K562 (cell line): ENCODE results near the gene TOM1L2. TPM values are rescaled to one million over a fixed set of nuclear protein-coding genes. Genes with fewer than 3 reads are reported as not detected.

Experiments
- ATAC-seq: fragments of 200-7000 bp; cut with Tn5 transposase; 3 replicates; pipeline ENCODE4 v1.9.1; 2020; ENCODE audit warnings: moderate library complexity
- BruUV-seq: library from RNA; stranded (reverse); fragments of 400-500 nt; replicated peaks from 2 replicates; lab custom pipeline; 2021; lab: Mats Ljungman, UMichigan
- CTCF ChIA-PET: fragments of 300-600 bp; formaldehyde crosslinking; extraction: SDS; loops from one replicate; lab custom pipeline; 2021; ENCODE audit warnings: low intra/inter-chr PET ratio; lab: Yijun Ruan, JAX
- POLR2A ChIA-PET: fragments of 300-600, 350-650 bp; sonication (Branson Sonifier 250); formaldehyde crosslinking; extraction: SDS; loops from one replicate; lab custom pipeline; 2021; ENCODE audit warnings: antibody characterized with exemption, inconsistent platforms; lab: Yijun Ruan, JAX
- DNase-seq, 4 experiments: peaks; one replicate each; pipeline versions ENCODE4 v3.0.0 to v3.0.0-alpha.2; 2011 to 2018; ENCODE audit warnings: low spot score in 3 of 4, mixed read lengths in 3 of 4; ENCODE audit errors: extremely low read depth in 1 of 4
- FAIRE-seq: peaks from 2 replicates; lab custom pipeline; 2011; peaks lifted over from hg19 to GRCh38; lab: Jason Lieb, UNC
- H2AFZ ChIP-seq: 2 replicates; pipeline ENCODE4 v1.6.0; 2011; ENCODE audit warnings: low read depth, low read length, control low read depth, inconsistent platforms
- H3K27ac ChIP-seq: fragments of 200-600 bp; 3 replicates; pipeline ENCODE4 v1.8.0; 2011; ENCODE audit warnings: low read depth, mild to moderate bottlenecking, control low read depth, inconsistent platforms, low read length, moderate library complexity, mixed read lengths; ENCODE audit errors: extremely low read depth
- H3K27me3 ChIP-seq, 2 experiments: fragments of 300-600 bp in 1 of 2; 2 replicates in 1 of 2; 3 replicates in 1 of 2; pipeline versions ENCODE4 v1.6.0 to v1.8.0; 2011; ENCODE audit warnings: inconsistent platforms in 2 of 2, low read length in 2 of 2, mild to moderate bottlenecking in 1 of 2, mixed read lengths in 1 of 2, moderate library complexity in 1 of 2; ENCODE audit not compliant: control insufficient read depth in 2 of 2, insufficient read depth in 2 of 2
- H3K36me3 ChIP-seq: fragments of 300-600 bp; 3 replicates; pipeline ENCODE4 v1.8.0; 2011; ENCODE audit warnings: mild to moderate bottlenecking, low read length, inconsistent platforms; ENCODE audit not compliant: control insufficient read depth, insufficient read depth
- H3K4me1 ChIP-seq, 2 experiments: fragments of 200-600 bp in 1 of 2; replicated peaks in 1 of 2; 2 replicates in 1 of 2; 3 replicates in 1 of 2; pipeline versions ENCODE4 v1.5.1 to v1.8.0; 2011; ENCODE audit warnings: inconsistent platforms in 2 of 2, low read length in 2 of 2, mild to moderate bottlenecking in 1 of 2, mixed read lengths in 1 of 2, moderate library complexity in 1 of 2; ENCODE audit not compliant: control insufficient read depth in 2 of 2, insufficient read depth in 2 of 2
- H3K4me2 ChIP-seq: 2 replicates; pipeline ENCODE4 v1.6.1; 2011; ENCODE audit warnings: low read length, control low read depth, inconsistent platforms, mixed read lengths; ENCODE audit not compliant: insufficient read depth
- H3K4me3 ChIP-seq: fragments of 200-600 bp; sonication (generic), shearing (Covaris generic); 2 replicates; pipeline ENCODE4 v1.5.1; 2016; ENCODE audit warnings: control low read depth, inconsistent platforms
- H3K79me2 ChIP-seq: fragments of 200-600 bp; 3 replicates; pipeline ENCODE4 v1.8.0; 2011; ENCODE audit warnings: low read length, inconsistent platforms; ENCODE audit not compliant: control insufficient read depth, insufficient read depth
- H3K9ac ChIP-seq, 2 experiments: 2 replicates each; pipeline versions ENCODE4 v1.6.0 to v1.6.1; 2011; ENCODE audit warnings: low read depth in 2 of 2, low read length in 2 of 2, control low read depth in 1 of 2, inconsistent platforms in 1 of 2, mild to moderate bottlenecking in 1 of 2, mixed read lengths in 1 of 2; ENCODE audit not compliant: insufficient read depth in 1 of 2
- H3K9me1 ChIP-seq: one replicate; pipeline ENCODE4 v1.6.0; 2011; ENCODE audit warnings: inconsistent platforms, mild to moderate bottlenecking, low read length, moderate library complexity; ENCODE audit not compliant: control insufficient read depth, insufficient read depth
- H3K9me3 ChIP-seq: replicated peaks from 2 replicates; pipeline ENCODE4 v1.5.1; 2011; ENCODE audit warnings: low read depth, low read length, inconsistent platforms; ENCODE audit not compliant: control insufficient read depth, insufficient read depth
- H4K20me1 ChIP-seq: replicated peaks from 2 replicates; pipeline ENCODE4 v1.6.1; 2011; ENCODE audit warnings: low read length, inconsistent platforms, mixed read lengths; ENCODE audit not compliant: control insufficient read depth, insufficient read depth
- CTBP1 ChIP-seq: fragments of 450-650 bp; IDR thresholded peaks from 2 replicates; pipeline ENCODE4 v1.6.1; 2016; ENCODE audit warnings: borderline replicate concordance
- CXXC5 ChIP-seq: fragments of 250-450 bp; sonication (Bioruptor Pico); IDR thresholded peaks from 2 replicates; pipeline ENCODE4 v1.8.0; 2022; ENCODE audit warnings: inconsistent platforms, mild to moderate bottlenecking, moderate library complexity
- FOXK2 ChIP-seq, 2 experiments: fragments of 450-650 bp; IDR thresholded peaks in 1 of 2; conservative IDR thresholded peaks in 1 of 2; 2 replicates each; pipeline ENCODE4 v1.6.1; 2016; ENCODE audit warnings: low read depth in 2 of 2, mild to moderate bottlenecking in 1 of 2
- GTF2F1 ChIP-seq: IDR thresholded peaks from 2 replicates; pipeline ENCODE4 v1.6.1; 2011; ENCODE audit warnings: low read depth, low read length, improper control_type of control experiment
- KDM4B ChIP-seq, 2 experiments: fragments of 450-650 bp in 1 of 2; sonication (generic) in 1 of 2; IDR thresholded peaks; 2 replicates each; pipeline ENCODE4 v1.6.1; 2016 to 2017; ENCODE audit warnings: borderline replicate concordance in 2 of 2, antibody characterized with exemption in 1 of 2, low read depth in 1 of 2, mild to moderate bottlenecking in 1 of 2
- MCM3 ChIP-seq: fragments of 450-650 bp; IDR thresholded peaks from 2 replicates; pipeline ENCODE4 v1.6.1; 2016
- NCOA4 ChIP-seq: fragments of 450-650 bp; IDR thresholded peaks from 2 replicates; pipeline ENCODE4 v1.6.1; 2018; ENCODE audit warnings: mild to moderate bottlenecking; ENCODE audit not compliant: partially characterized antibody
- NCOA6 ChIP-seq: fragments of 450-650 bp; IDR thresholded peaks from 2 replicates; pipeline ENCODE4 v1.6.1; 2017; ENCODE audit warnings: mild to moderate bottlenecking
- NFIC ChIP-seq: fragments of 450-650 bp; IDR thresholded peaks from 2 replicates; pipeline ENCODE4 v1.6.1; 2017; ENCODE audit warnings: mild to moderate bottlenecking, inconsistent platforms
- RFX1 ChIP-seq: fragments of 450-650 bp; IDR thresholded peaks from 2 replicates; pipeline ENCODE4 v1.6.1; 2016; ENCODE audit warnings: mild to moderate bottlenecking, moderate library complexity
- ZSCAN29 ChIP-seq: fragments of 450-650 bp; IDR thresholded peaks from 2 replicates; pipeline ENCODE4 v1.6.1; 2017
- WGBS: fragments of 100-300 bp; shearing (Covaris generic); methylation state at CpG from one replicate; pipeline ENCODE4 v1.1.6; 2016; ENCODE audit warnings: low coverage, mixed read lengths; ENCODE audit not compliant: insufficient coverage; ENCODE audit errors: missing lambda C conversion rate; 5-methylcytosine and 5-hydroxymethylcytosine counted together
- in situ Hi-C: fragments of 300-500 bp; cut with MboI; formaldehyde crosslinking; loops from 4 replicates; pipeline ENCODE4 v1.15.0; 2018; ENCODE audit warnings: inconsistent platforms, mixed read lengths
- intact Hi-C: fragments of 100-400 bp; cut with micrococcal nuclease; formaldehyde crosslinking; loops from 2 replicates; pipeline ENCODE4 v1.14.2; 2022
- polyA plus RNA-seq, 8 experiments: library from polyadenylated mRNA; depleted of rRNA in 4 of 8; stranded (reverse) in 5 of 8; unstranded in 3 of 8; fragments of >200 nt; fragmentation: Nextera tagmentation in 2 of 8; fragmentation: Illumina TruSeq in 1 of 8; extraction: Ambion mirVana in 2 of 8; extraction: Trizol in 1 of 8; gene quantifications; 2 replicates each; pipeline versions ENCODE4 v1.2.1 to v1.2.3, GENCODE V29; 2011 to 2014; ENCODE audit warnings: inconsistent platforms in 1 of 8, missing spikeins in 1 of 8
- total RNA-seq, 7 experiments: library from RNA; depleted of rRNA in 6 of 7; stranded (reverse); fragments of >200 nt in 6 of 7; fragmentation: Illumina TruSeq in 2 of 7; extraction: Trizol in 2 of 7; gene quantifications; 2 replicates each; pipeline versions ENCODE4 v1.2.1 to v1.2.3, GENCODE V29; 2011 to 2021; ENCODE audit warnings: low replicate concordance in 1 of 7
- TF ChIP-seq, protein P1 (sequence below): IDR thresholded peaks from 2 replicates; pipeline ENCODE4 v1.6.1; 2011; ENCODE audit not compliant: insufficient read length; ENCODE audit errors: extremely low read depth

TOM1L2 gene
- total and polyA plus RNA-seq, 9 of the 15 experiments (the other 6 are each of a cell fraction or from before 2014, with no cell fraction given), result 0.07 to 6.0 (median 2.5) TPM

DNA sequence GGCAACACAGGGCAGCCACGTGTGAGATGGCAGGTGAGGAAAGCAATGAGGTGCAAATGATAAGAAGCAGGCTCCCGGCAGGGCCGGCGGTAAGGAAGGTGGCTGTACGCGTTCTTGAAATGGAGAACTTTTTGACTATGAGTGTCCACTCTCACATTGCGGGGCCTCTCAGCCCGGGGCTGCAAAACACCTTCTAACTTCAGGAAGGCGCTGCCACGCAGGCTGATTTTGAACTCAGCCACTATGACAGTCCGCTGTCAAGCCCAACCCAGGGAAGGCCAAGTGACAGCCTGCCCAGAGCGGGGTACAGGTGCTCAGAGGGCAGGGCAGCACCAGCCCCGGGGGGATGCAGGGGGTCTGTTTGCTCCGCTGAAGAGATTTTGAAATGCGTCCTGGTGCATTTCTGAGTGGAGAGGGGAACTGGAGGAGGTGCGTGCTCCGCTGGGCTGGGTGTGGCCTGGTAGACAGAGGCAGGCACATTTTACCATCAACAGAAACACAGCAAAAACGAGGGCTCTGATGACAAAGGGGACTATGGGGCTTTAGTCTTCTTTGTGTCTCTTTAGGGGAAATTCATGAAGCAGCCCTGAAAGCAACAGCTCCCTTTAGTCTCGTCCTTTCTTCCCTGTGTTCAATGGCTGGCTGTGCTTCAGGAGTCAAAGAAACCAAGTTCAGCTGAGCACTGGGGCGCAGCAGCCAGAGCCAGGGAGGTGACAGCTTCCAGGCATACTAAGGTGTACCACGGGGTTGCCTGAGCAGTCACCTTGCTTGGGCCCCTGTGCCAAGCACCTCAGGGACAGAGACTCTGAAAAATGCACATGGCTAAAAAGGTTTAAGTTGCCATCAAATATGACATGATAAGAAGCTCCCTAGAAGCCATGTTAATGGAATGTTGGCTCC is 120.8 kb downstream of the TOM1L2 start:
- Histone ChIP-seq H3K9me1 (no peaks in the 10 kb centered on the region), H3K27ac (peak overlapping the region; percentile 36), H3K36me3 (no peaks in the 10 kb centered on the region), H3K79me2 (no peaks in the 10 kb centered on the region), H2AFZ (peak overlapping the region; percentile 82), H3K27me3 (no peaks in the 10 kb centered on the region), H3K4me1 (peaks cover 40 to 57% of the 10 kb centered on the region in 2 experiments), H3K4me3 (no peak overlapping the region), H3K9ac (peak overlapping the region; percentile 12 to 89; a peak in 3 of 4 replicates), H3K4me2 (peak overlapping the region; percentile 18; the same call in 1 of the 2 replicates), H3K9me3 (no peaks in the 10 kb centered on the region), H4K20me1 (no peaks in the 10 kb centered on the region)
- WGBS, result 35% methylated on average over 16 of the region's 21 CpGs
- DNase-seq (no peak), FAIRE-seq (no peak), ATAC-seq (no peak)
- ChIA-PET CTCF (no interaction called here), POLR2A (interaction anchor here (1.5 to 5.7 kb wide), 3 partner anchors 11 to 15 kb away, joined by 8 to 39 read pairs (median 14); partner anchors contain the start of gene SREBF1)
- intact Hi-C loops (loop anchor here (2.0 kb wide), 1 partner anchor 15 kb away; the partner anchor contains the start of gene SREBF1), in situ Hi-C loops (no loop called here)
- BruUV-seq, result no TSS peak
- TF ChIP-seq, protein P1, sequence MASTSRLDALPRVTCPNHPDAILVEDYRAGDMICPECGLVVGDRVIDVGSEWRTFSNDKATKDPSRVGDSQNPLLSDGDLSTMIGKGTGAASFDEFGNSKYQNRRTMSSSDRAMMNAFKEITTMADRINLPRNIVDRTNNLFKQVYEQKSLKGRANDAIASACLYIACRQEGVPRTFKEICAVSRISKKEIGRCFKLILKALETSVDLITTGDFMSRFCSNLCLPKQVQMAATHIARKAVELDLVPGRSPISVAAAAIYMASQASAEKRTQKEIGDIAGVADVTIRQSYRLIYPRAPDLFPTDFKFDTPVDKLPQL, result no peak
- TF ChIP-seq NCOA4 (no peak), NFIC (0 out of 2 replicates have a peak, but pooled peaks have one; percentile 18), KDM4B (IDR thresholded peaks at IDR 0.05; ENCODE audit: borderline replicate concordance in 2 of 2, low read depth in 1 of 2) (no peak), ZSCAN29 (no peak), CXXC5 (0 out of 2 replicates have a peak, but pooled peaks have one; percentile 10), FOXK2 (conservative IDR thresholded peaks at IDR 0.05 in 1 of 2, IDR thresholded peaks at IDR 0.05 in 1 of 2; ENCODE audit: low read depth in 2 of 2) (no peak), RFX1 (no peak), MCM3 (no peak), NCOA6 (no peak), GTF2F1 (no peak), CTBP1 (no peak)
